Stimulated activated CD8-positive, alpha-beta memory T cell treated with anti-CD3 and anti-CD28 coated beads, Interleukin-12 subunit alpha, Interleukin-12 subunit beta, amount 100 ng/mL, for 4 hours (primary cell): ENCODE results near the gene JARID2.

Experiments
- DNase-seq: peaks from one replicate; pipeline ENCODE4 v3.0.0-alpha.2; 2020; ENCODE audit warnings: low read depth

The JARID2 gene

GRCh38 chr6:15245361-15246216 is at the start of gene JARID2:
TSS of gene JARID2 (plus strand) at chr6:15246069. CDS start at chr6:15246540, 471 bp downstream.
- peak; percentile 92 for DNase-seq

GRCh38 chr6:15200087-15200486 is 45.8 kb upstream of the JARID2 start:
- DNase-seq: no peak

- no peak for DNase-seq
These were observed 40.5 kb upstream of the JARID2 start for GRCh38 chr6:15205321-15205720.

GRCh38 chr6:15206887-15207286 is 39.0 kb upstream of the JARID2 start:
- no peak for DNase-seq

GRCh38 chr6:15207923-15208322 is 37.9 kb upstream of the JARID2 start:
- no peak for DNase-seq

- DNase-seq: no peak
These were observed 31.9 kb upstream of the JARID2 start for GRCh38 chr6:15213838-15214400.

GRCh38 chr6:15218401-15218800 is 27.5 kb upstream of the JARID2 start:
- DNase-seq: no peak

GRCh38 chr6:15220062-15220461 is 25.8 kb upstream of the JARID2 start:
- DNase-seq: no peak

GRCh38 chr6:15227827-15228318 is 18.0 kb upstream of the JARID2 start:
- no peak for DNase-seq

GRCh38 chr6:15230827-15231226 is 15.0 kb upstream of the JARID2 start:
- no peak for DNase-seq

- no peak for DNase-seq
These were observed 12.9 kb upstream of the JARID2 start for GRCh38 chr6:15232836-15233510.

- DNase-seq: no peak
These were observed 11.7 kb upstream of the JARID2 start for GRCh38 chr6:15234068-15234758.

GRCh38 chr6:15239616-15240364 is 6.1 kb upstream of the JARID2 start:
- DNase-seq: no peak

- no peak for DNase-seq
These were observed 3.4 kb upstream of the JARID2 start for GRCh38 chr6:15242503-15242902.

GRCh38 chr6:15242937-15243614 is 2.8 kb upstream of the JARID2 start:
- DNase-seq: no peak

- no peak for DNase-seq
These were observed 1.8 kb upstream of the JARID2 start for GRCh38 chr6:15243910-15244619.

- no peak for DNase-seq
These were observed 1.1 kb upstream of the JARID2 start for GRCh38 chr6:15244620-15245360.

GRCh38 chr6:15246217-15246665 is 372 bp downstream of the JARID2 start:
- DNase-seq: no peak
